HG03095 (cell line): ENCODE data around the gene CISD3.

Experiments used
- ATAC-seq: cut with Tn5 transposase; IDR thresholded peaks from one replicate; pipeline ENCODE4 v1.9.1; 2021; ENCODE audit warnings: moderate library complexity; ENCODE audit not compliant: unreplicated experiment

CISD3 gene

GRCh38 chr17:38766341-38766740 is 36.2 kb downstream of the CISD3 start:
- no peak for ATAC-seq

- no peak for ATAC-seq
Observed at GRCh38 chr17:38768417-38768816, 38.3 kb downstream of the CISD3 start.

- ATAC-seq = no peak
Observed at GRCh38 chr17:38773258-38773657, 43.1 kb downstream of the CISD3 start.

- no peak for ATAC-seq
Observed at GRCh38 chr17:38777641-38778250, 47.6 kb downstream of the CISD3 start.

GRCh38 chr17:38779965-38780752 is 50.0 kb downstream of the CISD3 start:
- ATAC-seq = no peak

GRCh38 chr17:38783227-38783626 is 53.1 kb downstream of the CISD3 start:
- no peak for ATAC-seq
